HCT116 (cell line): ENCODE data around the gene ACTL7A. TPM values are rescaled to one million over a fixed set of nuclear protein-coding genes. Genes with fewer than 3 reads are reported as not detected.

ENCODE experiments used
- ATAC-seq: fragments of 200-7000 bp; cut with Tn5 transposase; 2 replicates; pipeline ENCODE4 v1.9.1; 2020; ENCODE audit warnings: mild to moderate bottlenecking, moderate library complexity
- BruUV-seq: library from RNA; stranded (reverse); fragments of 400-500 nt; replicated peaks from 2 replicates; lab custom pipeline; 2021; lab: Mats Ljungman, UMichigan
- CTCF ChIA-PET: fragments of 300-600 bp; sonication (Branson Sonifier 250); formaldehyde crosslinking; loops from one replicate; lab custom pipeline; 2021; ENCODE audit warnings: antibody characterized with exemption; lab: Charles Lee
- POLR2A ChIA-PET: fragments of 300-600, 350-600 bp; sonication (Branson Sonifier 250); formaldehyde crosslinking; loops from one replicate; lab custom pipeline; 2021; ENCODE audit warnings: antibody characterized with exemption; lab: Charles Lee
- RAD21 ChIA-PET, 2 experiments: fragments of 300-600 bp; sonication (Branson Sonifier 250); formaldehyde crosslinking; loops; one replicate each; lab custom pipeline; 2023; ENCODE audit warnings: low total read pairs in 2 of 2; ENCODE audit not compliant: uncharacterized antibody in 2 of 2, unreplicated experiment in 2 of 2, low non-redundant PET in 1 of 2; lab: Charles Lee
- DNase-seq: peaks from one replicate; pipeline ENCODE4 v3.0.0-alpha.2; 2010; ENCODE audit warnings: low read depth, low spot score
- H2AFZ ChIP-seq: fragments of 200-600 bp; shearing (Covaris generic), sonication (generic); 2 replicates; pipeline ENCODE4 v1.6.1; 2017; ENCODE audit warnings: low read depth, mixed run types, mixed read lengths, antibody characterized with exemption, low read length; ENCODE audit not compliant: poor library complexity, severe bottlenecking
- H3K27ac ChIP-seq: 2 replicates; pipeline ENCODE4 v1.5.1; 2012; ENCODE audit warnings: low read depth, low read length
- H3K27me3 ChIP-seq: fragments of 200-600 bp; sonication (generic); 2 replicates; pipeline ENCODE4 v1.6.1; 2016; ENCODE audit warnings: mixed run types, low read length, mixed read lengths; ENCODE audit not compliant: insufficient read depth
- H3K36me3 ChIP-seq, 2 experiments: fragments of 200-500 bp in 1 of 2; fragments of 200-600 bp in 1 of 2; sonication (Bioruptor generic) in 1 of 2; sonication (generic) in 1 of 2; 2 replicates each; pipeline versions ENCODE4 v1.5.1 to v1.6.1; 2014 to 2016; ENCODE audit warnings: low read length in 2 of 2, inconsistent platforms in 1 of 2, mixed read lengths in 1 of 2, mixed run types in 1 of 2; ENCODE audit not compliant: insufficient read depth in 2 of 2, control insufficient read depth in 1 of 2
- H3K4me1 ChIP-seq, 2 experiments: fragments of 200-600 bp in 1 of 2; sonication (generic) in 1 of 2; 2 replicates each; pipeline versions ENCODE4 v1.5.1 to v1.6.1; 2012 to 2017; ENCODE audit warnings: low read length in 2 of 2, inconsistent platforms in 1 of 2, mild to moderate bottlenecking in 1 of 2, mixed read lengths in 1 of 2, mixed run types in 1 of 2, moderate library complexity in 1 of 2; ENCODE audit not compliant: insufficient read depth in 2 of 2, control insufficient read depth in 1 of 2
- H3K4me2 ChIP-seq: fragments of 200-600 bp; sonication (generic); 2 replicates; pipeline ENCODE4 v1.6.1; 2017; ENCODE audit warnings: mixed run types, low read length, mixed read lengths
- H3K4me3 ChIP-seq, 2 experiments: fragments of 200-600 bp in 1 of 2; sonication (generic) in 1 of 2; replicated peaks in 1 of 2; 2 replicates each; pipeline ENCODE4 v1.5.1; 2011 to 2016; ENCODE audit warnings: low read length in 2 of 2, control low read depth in 1 of 2, low read depth in 1 of 2, mild to moderate bottlenecking in 1 of 2, mixed read lengths in 1 of 2, mixed run types in 1 of 2
- H3K79me2 ChIP-seq: fragments of 200-600 bp; sonication (generic); 2 replicates; pipeline ENCODE4 v1.6.1; 2017; ENCODE audit warnings: mild to moderate bottlenecking, mixed run types, low read length, moderate library complexity, mixed read lengths; ENCODE audit not compliant: insufficient read depth
- H3K9ac ChIP-seq: fragments of 200-600 bp; sonication (generic); 2 replicates; pipeline ENCODE4 v1.6.1; 2016; ENCODE audit warnings: low read length, mixed read lengths
- H3K9me2 ChIP-seq: fragments of 200-600 bp; sonication (generic), shearing (Covaris generic); 2 replicates; pipeline ENCODE4 v1.6.1; 2017; ENCODE audit warnings: mixed run types, mild to moderate bottlenecking, moderate library complexity; ENCODE audit not compliant: insufficient read depth
- H3K9me3 ChIP-seq, 2 experiments: fragments of 200-500 bp in 1 of 2; fragments of 200-600 bp in 1 of 2; sonication (Bioruptor generic) in 1 of 2; sonication (generic) in 1 of 2; 2 replicates each; pipeline ENCODE4 v1.6.1; 2014 to 2017; ENCODE audit warnings: low read length in 2 of 2, mixed read lengths in 2 of 2, inconsistent platforms in 1 of 2, low read depth in 1 of 2, mild to moderate bottlenecking in 1 of 2, mixed run types in 1 of 2, moderate library complexity in 1 of 2; ENCODE audit not compliant: control insufficient read depth in 1 of 2, insufficient read depth in 1 of 2
- H4K20me1 ChIP-seq: fragments of 200-600 bp; sonication (generic), shearing (Covaris generic); 2 replicates; pipeline ENCODE4 v1.6.1; 2017; ENCODE audit warnings: mixed run types, mild to moderate bottlenecking, moderate library complexity; ENCODE audit not compliant: insufficient read depth
- CBX3 ChIP-seq: IDR thresholded peaks from 2 replicates; pipeline ENCODE4 v1.6.1; 2012; ENCODE audit warnings: low read depth
- CEBPB ChIP-seq: IDR thresholded peaks from 2 replicates; pipeline ENCODE4 v1.6.1; 2012; ENCODE audit warnings: low read depth
- CTCF ChIP-seq, 3 experiments: fragments of 200-600 bp in 1 of 3; sonication (generic) in 1 of 3; IDR thresholded peaks in 2 of 3; conservative IDR thresholded peaks in 1 of 3; 2 replicates each; pipeline ENCODE4 v1.5.1; 2012 to 2017; ENCODE audit warnings: low read depth in 2 of 3, low read length in 2 of 3, antibody characterized with exemption in 1 of 3, borderline replicate concordance in 1 of 3, control low read depth in 1 of 3, mild to moderate bottlenecking in 1 of 3, mixed read lengths in 1 of 3, mixed run types in 1 of 3, moderate library complexity in 1 of 3; ENCODE audit not compliant: insufficient read depth in 1 of 3
- EGR1 ChIP-seq: IDR thresholded peaks from 2 replicates; pipeline ENCODE4 v1.6.1; 2012; ENCODE audit warnings: low read depth
- ELF1 ChIP-seq: IDR thresholded peaks from 2 replicates; pipeline ENCODE4 v1.6.1; 2012; ENCODE audit warnings: low read depth, borderline replicate concordance
- EZH2 ChIP-seq: fragments of 200-600 bp; sonication (generic); IDR thresholded peaks from 2 replicates; pipeline ENCODE4 v1.6.1; 2017; ENCODE audit warnings: antibody characterized with exemption, mixed run types
- EZH2phosphoT487 ChIP-seq: fragments of 200-600 bp; IDR thresholded peaks from 2 replicates; pipeline ENCODE4 v1.6.1; 2018; ENCODE audit warnings: antibody characterized with exemption, borderline replicate concordance
- FOSL1 ChIP-seq: IDR thresholded peaks from 2 replicates; pipeline ENCODE4 v1.6.1; 2012; ENCODE audit warnings: low read depth
- JUND ChIP-seq: IDR thresholded peaks from 2 replicates; pipeline ENCODE4 v1.6.1; 2012
- MAX ChIP-seq: IDR thresholded peaks from 2 replicates; pipeline ENCODE4 v1.6.1; 2012
- POLR2AphosphoS5 ChIP-seq: IDR thresholded peaks from 2 replicates; pipeline ENCODE4 v1.6.1; 2011; ENCODE audit warnings: mild to moderate bottlenecking, low read depth, low read length, moderate library complexity
- RAD21 ChIP-seq: IDR thresholded peaks from 2 replicates; pipeline ENCODE4 v1.6.1; 2012; ENCODE audit warnings: low read depth, mild to moderate bottlenecking
- SIN3A ChIP-seq: IDR thresholded peaks from 2 replicates; pipeline ENCODE4 v1.6.1; 2012; ENCODE audit warnings: low read depth
- SP1 ChIP-seq: IDR thresholded peaks from 2 replicates; pipeline ENCODE4 v1.6.1; 2012; ENCODE audit warnings: low read depth
- SRF ChIP-seq: IDR thresholded peaks from 2 replicates; pipeline ENCODE4 v1.6.1; 2012; ENCODE audit warnings: low read depth
- TCF7L2 ChIP-seq: IDR thresholded peaks from 2 replicates; pipeline ENCODE4 v1.7.0; 2011; ENCODE audit warnings: borderline replicate concordance, inconsistent platforms; ENCODE audit not compliant: insufficient read depth, insufficient read length; ENCODE audit errors: extremely low read depth
- YY1 ChIP-seq: IDR thresholded peaks from 2 replicates; pipeline ENCODE4 v1.6.1; 2011; ENCODE audit warnings: low read length, low read depth, moderate library complexity, mild to moderate bottlenecking; ENCODE audit not compliant: insufficient replicate concordance; ENCODE audit errors: extremely low read depth
- ZBTB33 ChIP-seq: IDR thresholded peaks from 2 replicates; pipeline ENCODE4 v1.6.1; 2011; ENCODE audit warnings: mild to moderate bottlenecking, low read length, moderate library complexity; ENCODE audit not compliant: insufficient replicate concordance; ENCODE audit errors: extremely low read depth
- ZFX ChIP-seq: fragments of 450-650 bp; IDR thresholded peaks from 2 replicates; pipeline ENCODE4 v1.6.1; 2017
- ZNF274 ChIP-seq: fragments of 200-500 bp; sonication (Bioruptor generic); IDR thresholded peaks from 2 replicates; pipeline ENCODE4 v1.6.1; 2014; ENCODE audit warnings: mild to moderate bottlenecking, low read depth, low read length, inconsistent platforms
- intact Hi-C: fragments of 100-400 bp; cut with micrococcal nuclease; formaldehyde crosslinking; loops from 2 replicates; pipeline ENCODE4 v1.10.0; 2022
- total RNA-seq: library from RNA; stranded (reverse); gene quantifications from one replicate; pipeline ENCODE4 v1.2.1, GENCODE V29; 2021; ENCODE audit not compliant: unreplicated experiment

ACTL7A gene
- total RNA-seq, 1 experiment from 2014 or later = not detected

- H3K79me2 ChIP-seq = no peaks in the 10 kb centered on the region
- H2AFZ ChIP-seq = no peak overlapping the region
- BruUV-seq = no TSS peak
- H3K36me3 ChIP-seq = peaks cover 30 to 47% of the 10 kb centered on the region in 2 experiments
- no peak overlapping the region for H3K27ac ChIP-seq
- no peak overlapping the region for H3K4me3 ChIP-seq
- POLR2A ChIA-PET = no interaction called here
- DNase-seq (no peak), ATAC-seq (no peak)
- no peaks in the 10 kb centered on the region for H3K9me3 ChIP-seq
- TF ChIP-seq CEBPB (no peak), CTCF (IDR thresholded peaks at IDR 0.05 in 2 of 3, conservative IDR thresholded peaks at IDR 0.05 in 1 of 3; ENCODE audit: borderline replicate concordance in 1 of 3, insufficient read depth in 1 of 3, low read depth in 2 of 3, low read length in 2 of 3) (no peak), ELF1 (no peak), ZNF274 (no peak), EZH2 (no peak), MAX (no peak), ZBTB33 (no peak), EZH2phosphoT487 (no peak), SP1 (no peak), TCF7L2 (no peak), POLR2AphosphoS5 (no peak), YY1 (no peak), ZFX (no peak), EGR1 (no peak), SRF (no peak), CBX3 (no peak), SIN3A (no peak), RAD21 (no peak), JUND (no peak), FOSL1 (no peak)
- H3K9ac ChIP-seq = no peak overlapping the region
- H3K4me1 ChIP-seq = no peaks in the 10 kb centered on the region
- H4K20me1 ChIP-seq = no peaks in the 10 kb centered on the region
- H3K4me2 ChIP-seq = no peak overlapping the region
- RAD21 ChIA-PET = no interaction called here
- no peaks in the 10 kb centered on the region for H3K9me2 ChIP-seq
- H3K27me3 ChIP-seq = no peaks in the 10 kb centered on the region
- CTCF ChIA-PET = no interaction called here
- intact Hi-C loops = no loop called here
Observed at GRCh38 chr9:108910402-108910801, 48.3 kb downstream of the ACTL7A start.
